B cell (primary cell): ENCODE measurements around the gene DRAXIN.

Experiments
- CTCF ChIP-seq: fragments of 200-600 bp; IDR thresholded peaks from one replicate; pipeline ENCODE4 v1.8.0; 2022; ENCODE audit warnings: antibody characterized with exemption, mild to moderate bottlenecking
- EZH2 ChIP-seq: IDR thresholded peaks from 2 replicates; pipeline ENCODE4 v1.6.1; 2012; ENCODE audit warnings: borderline replicate concordance, low read depth, mild to moderate bottlenecking, moderate library complexity, low read length; ENCODE audit not compliant: insufficient read depth, poor library complexity, severe bottlenecking

DNA sequence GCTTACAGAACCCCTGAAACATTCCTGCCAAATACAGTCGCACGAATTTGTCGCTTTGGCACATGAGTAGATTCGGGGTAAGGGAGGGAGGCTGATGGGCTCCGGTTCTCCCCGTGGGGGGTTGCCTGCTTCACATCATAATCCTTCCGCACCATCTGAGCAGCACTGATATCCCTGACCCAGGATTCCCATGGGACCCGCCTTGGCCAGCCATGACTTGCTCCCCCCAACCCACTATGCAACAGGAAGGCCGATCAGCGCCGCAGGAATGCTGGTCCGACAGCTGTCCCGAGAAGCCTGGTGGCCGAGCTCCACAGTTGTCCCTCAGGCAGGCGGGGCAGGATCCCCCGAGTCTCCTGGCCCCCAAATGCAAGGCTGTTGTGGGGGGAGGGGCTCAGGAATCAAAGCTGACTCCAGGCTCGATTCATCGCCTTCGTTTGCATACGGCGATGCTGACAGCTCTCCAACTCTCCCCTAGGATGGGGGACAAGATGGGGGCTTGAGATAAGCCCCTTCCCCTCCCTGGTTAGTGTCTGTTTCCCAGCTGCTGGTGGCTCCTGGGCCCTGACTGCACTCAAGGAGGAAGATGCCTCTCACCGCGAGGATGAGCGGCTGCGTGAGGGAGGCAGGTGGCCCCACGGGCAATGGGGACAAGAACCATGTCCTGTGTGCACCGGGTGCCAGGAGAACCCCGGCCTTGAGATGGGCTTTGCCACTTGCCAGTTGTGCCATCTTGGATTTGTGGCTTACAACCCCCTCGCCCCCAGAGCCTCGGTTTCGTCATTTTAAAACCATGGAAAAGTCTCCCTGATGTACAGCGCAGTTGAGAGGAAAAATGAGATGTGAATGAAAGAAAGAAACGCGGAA is 9.3 kb downstream of the DRAXIN start:
- TF ChIP-seq CTCF (no peak), EZH2 (no peak)
